Activated naive CD4-positive, alpha-beta T cell treated with anti-CD3 and anti-CD28 coated beads, Interleukin-2, amount 50 U/mL, for 16 hours (primary cell): ENCODE data around the gene PID1.

Experiments used
- DNase-seq: peaks from one replicate; pipeline ENCODE4 v3.0.0-alpha.2; 2020

PID1 gene, protein sequence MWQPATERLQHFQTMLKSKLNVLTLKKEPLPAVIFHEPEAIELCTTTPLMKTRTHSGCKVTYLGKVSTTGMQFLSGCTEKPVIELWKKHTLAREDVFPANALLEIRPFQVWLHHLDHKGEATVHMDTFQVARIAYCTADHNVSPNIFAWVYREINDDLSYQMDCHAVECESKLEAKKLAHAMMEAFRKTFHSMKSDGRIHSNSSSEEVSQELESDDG

DNA sequence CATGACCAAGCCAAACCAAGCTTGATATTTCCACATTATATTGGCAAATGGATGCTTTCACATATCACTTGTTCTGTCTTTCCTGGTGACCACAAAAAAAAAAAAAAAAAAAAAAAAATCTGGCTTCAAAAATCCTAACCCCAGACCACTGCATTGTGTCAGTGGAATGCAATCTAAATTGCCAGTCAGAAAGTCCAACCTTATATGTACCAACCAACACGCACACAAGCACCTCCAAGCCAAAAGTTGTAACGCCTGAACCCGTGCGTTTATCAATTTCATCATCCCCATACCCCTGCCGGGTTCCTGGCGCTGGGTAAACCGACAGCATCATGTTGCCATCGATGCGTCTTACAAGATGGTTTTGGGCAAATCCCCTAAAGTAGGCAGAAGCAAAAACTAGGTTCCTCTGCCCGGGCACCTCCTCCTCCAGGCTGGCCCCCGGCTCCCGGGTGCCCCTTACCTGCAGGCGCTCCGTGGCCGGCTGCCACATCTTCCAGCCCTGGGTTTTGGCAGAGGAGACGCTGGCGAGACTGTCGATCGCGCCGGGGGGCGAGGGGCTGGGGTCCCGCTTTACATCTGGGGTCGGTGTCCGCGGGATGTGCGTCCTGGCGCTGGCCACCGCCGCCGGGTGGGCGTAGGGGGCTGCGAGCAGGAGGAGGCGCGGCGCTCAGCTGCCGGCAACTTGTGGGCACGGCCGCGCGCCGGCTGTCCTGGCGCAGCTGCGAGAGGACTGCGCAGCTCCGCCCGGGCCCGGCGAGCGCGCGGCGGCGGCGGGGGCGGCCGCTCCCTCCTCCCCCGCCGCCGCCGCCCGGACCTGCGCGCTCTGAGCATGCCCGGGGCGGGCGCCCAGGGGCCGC is at the start of gene PID1:
Gene PID1 (minus strand): TSS at position 737 of the 860 bp plus-strand sequence. CDS start 244 bp downstream, at position 493.
- DNase-seq = no peak

DNA sequence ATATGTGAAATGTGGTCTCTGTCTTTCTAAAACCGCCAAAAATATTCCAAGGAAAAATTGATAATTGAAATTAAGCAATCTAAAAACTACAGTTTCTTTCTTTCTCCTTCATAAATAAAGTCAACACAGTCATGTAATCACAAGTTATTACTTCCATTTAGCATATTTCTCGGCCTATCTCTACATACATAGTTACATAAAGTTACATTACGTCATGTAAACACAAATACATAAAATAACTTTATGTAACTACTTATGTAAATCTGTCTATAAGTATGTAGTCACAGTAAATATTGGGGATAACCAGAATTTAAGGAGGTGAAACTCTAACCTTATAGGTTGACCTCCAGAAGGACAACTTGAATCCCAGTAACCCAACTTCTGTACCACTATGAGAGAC is 48.5 kb upstream of the PID1 start:
- no peak for DNase-seq

DNA sequence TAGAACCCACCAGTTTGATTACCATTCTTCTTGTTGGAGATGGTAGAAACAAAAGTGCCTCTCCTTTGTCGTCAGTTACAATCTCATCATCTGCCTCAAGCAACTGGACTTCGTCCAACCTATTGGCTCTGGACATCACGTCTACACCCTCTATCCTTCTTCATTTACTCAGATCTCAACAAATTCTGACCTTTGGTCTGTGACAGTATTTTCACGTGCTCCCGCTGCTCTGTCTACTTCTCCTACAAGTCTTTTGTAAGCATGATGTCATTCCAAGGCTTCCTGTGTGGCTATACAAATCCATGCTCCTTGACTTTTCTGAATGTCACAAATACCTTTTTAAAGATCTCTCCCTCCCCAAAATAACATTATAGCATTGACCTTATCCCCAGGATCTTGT is 43.0 kb upstream of the PID1 start:
- no peak for DNase-seq

DNA sequence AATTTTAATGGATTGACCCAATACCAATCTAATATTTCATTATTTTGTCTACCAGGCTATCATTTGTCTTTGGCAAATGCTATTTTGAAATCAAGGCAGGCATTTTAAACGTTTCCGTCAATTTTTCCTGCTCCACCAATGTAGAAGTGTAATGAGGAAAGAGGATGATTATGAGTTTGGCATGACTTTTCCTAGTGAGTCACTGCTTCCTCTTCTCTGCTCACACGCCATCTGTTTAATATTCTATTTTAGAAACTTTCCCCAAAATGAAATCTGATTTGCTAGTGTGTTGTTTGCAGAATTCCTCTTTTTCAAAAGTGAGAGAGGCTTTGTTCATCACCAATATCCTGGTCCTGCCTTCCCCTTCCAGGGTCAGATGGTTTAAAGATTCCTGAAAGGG is 42.5 kb upstream of the PID1 start:
- no peak for DNase-seq

DNA sequence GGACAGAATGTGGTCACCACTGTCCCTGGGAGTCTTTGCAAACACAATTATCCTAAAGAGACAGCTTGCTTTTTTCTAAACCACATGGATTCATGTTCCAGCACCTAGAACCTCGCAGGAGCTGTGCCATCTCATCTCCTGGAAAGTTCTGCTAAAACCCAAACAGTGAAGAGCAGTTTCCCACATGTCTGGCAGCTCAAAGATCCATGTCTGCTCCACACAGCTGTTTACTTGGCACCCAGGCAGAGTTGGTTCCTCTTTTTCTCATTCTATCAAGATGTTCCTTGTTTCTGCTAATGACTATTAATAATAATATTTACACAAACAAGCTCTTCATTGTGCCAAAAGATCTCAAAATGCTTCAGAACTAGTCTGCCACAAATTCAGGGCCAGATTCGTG is 30.1 kb upstream of the PID1 start:
- DNase-seq = no peak

DNA sequence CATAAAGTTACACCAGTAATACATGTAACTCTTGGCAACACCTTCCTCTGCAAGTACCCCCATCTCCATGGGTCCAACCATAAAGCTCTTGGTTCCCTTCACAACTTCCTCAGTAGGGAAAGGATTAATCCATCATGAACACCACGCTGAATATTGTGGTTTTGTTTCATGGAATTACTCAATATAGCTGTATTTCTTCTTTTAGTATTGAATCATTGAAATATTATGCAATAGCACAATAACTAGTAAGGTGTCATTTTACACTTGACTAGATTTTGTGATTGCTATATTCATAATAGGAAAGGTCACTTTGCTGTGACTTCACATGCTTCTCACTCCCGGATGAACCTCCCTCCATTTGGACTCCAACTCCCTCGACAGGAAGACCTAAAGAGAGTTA is 29.7 kb upstream of the PID1 start:
- no peak for DNase-seq

DNA sequence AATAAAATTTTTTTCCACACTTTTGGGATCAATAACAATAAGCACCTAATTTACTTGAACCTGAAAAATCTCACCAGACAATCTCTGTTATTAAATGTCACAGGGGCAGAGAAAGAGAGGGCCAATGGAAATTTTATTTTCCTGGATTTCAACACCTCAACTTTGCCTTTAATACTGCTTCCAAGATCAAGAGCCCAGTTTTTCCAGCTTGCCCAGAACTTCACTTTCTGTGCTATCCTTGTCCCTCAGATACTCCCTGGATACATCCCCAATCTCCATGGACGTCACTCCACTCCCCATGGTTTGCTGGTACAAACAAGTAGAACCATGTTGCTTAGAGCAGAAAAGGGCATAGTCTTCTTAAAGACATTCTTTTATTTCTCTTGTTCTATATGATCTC is 29.3 kb upstream of the PID1 start:
- no peak for DNase-seq

DNA sequence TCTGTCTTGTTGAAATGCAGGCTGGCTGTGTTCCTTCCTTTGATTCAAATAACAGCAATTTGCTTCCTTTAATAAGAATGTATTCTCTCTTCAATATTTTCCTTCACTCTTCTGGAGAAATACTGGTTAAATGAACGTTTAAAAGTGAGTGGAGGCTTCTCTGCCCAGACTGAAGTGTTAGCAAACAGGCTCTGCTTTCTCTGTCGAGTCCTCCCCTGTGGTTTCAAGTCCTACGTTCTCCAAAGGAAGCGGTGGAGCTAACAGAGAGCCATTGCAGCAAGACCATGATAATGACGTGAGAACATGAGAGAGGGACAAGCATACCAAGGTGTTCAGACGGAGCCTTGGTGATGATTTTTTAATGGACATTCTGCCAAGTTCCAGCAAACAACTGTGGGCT is 26.2 kb upstream of the PID1 start:
- DNase-seq = no peak

DNA sequence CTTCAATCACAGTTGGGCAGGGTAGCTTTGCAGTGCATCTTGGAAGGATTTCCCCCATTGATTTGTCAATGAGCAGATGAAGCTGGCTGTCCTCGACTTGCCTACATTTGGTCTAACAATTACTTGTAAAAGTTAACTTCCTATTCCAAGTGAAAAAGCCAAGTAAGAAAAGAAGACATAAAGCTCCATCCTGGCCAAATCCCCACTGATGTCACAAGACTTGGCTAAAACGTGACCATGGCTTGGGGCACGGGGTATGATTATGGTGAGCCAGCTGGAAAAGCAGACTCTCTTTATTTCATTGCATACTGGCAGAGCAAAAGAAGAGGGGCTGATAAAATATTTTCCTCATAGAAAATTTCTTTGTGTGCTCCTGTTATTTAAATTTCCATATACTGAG is 25.4 kb upstream of the PID1 start:
- DNase-seq = no peak

DNA sequence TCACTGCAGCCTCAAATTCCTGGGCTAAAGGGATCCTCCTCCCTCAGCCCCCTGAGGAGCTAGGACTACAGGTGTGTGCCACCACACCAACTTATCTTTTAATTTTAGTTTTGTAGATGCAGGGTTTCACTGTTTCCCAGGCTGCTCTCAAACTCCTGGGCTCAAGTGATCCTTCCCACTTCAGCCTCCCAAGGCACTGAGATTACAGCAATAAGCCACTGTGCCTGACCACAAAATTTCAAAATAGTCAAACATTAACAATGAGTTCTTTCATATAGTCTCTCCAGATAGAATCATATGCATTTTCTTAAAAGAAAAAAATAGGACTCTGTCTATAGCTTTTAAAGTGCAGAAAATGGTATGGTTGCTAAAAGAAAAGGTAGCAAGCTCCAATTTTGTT is 24.9 kb upstream of the PID1 start:
- no peak for DNase-seq

DNA sequence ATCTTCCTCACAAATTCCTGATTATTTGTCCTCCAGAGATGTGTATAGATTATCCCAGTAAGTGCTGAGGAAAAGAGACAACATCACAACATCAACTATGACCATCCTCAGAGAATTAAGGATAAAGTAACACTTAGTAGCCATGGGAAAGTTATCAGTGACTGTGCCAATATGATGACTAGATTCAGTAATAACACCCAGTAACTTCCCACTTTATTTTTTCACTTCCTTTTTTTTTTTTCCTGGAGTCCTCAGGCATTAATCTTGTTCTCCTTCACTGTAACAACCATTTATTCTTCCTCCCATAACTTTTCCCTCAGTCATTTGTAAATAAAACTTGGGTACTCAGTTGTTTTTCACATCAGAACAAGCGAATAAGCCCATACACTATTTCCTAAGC is 16.7 kb upstream of the PID1 start:
- no peak for DNase-seq

DNA sequence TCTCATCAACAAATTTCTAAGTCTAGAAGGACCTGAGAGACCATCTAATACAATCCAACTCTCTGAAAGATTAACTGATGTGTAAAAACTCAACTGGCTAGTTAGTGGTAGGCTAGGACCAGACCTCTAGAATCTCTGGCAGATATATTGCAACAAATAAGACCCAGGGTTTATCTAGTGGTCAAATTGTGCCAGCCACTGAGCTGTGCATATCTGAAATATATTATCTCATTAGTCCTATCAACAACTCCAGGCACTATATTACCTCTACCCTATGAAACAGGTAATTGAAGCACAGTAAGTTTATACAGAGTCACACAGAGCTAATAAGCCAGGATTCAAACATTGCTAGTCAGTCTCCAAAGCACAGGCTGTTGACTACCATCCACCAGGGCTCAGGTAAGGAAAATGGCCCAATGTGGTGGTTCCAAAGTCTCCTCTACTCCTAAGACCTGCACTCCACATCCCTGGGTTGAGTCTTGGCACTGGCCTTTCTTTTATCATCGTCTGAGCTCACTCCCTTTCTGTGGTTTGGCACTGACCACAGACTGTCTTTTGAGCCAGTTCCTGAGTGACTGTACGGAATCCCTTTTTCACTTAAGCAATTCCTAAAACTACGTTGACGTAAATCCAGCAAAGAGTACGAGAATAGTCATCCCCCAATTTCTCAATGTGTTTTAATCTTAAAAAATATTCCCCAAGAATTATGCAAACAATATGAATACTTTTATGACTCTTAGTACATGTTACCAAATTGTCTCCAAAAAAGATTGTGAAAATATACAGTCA is 11.9 kb upstream of the PID1 start:
- DNase-seq = no peak

DNA sequence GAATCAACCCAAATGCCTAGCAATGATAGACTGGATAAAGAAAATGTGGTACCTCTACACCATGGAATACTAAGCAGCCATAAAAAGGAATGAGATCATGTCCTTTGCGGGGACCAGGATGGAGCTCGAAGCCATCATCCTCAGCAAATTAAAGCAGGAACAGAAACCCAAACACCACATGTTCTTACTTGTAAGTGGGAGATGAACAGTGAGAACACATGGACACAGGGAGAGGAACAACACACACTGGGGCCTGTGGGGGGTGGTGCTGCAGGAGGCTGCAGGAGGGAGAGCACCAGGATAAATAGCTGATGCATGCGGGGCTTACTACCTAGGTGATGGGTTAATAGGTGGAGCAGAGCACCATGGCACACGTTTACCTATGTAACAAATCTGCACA is 8.4 kb upstream of the PID1 start:
- no peak for DNase-seq

DNA sequence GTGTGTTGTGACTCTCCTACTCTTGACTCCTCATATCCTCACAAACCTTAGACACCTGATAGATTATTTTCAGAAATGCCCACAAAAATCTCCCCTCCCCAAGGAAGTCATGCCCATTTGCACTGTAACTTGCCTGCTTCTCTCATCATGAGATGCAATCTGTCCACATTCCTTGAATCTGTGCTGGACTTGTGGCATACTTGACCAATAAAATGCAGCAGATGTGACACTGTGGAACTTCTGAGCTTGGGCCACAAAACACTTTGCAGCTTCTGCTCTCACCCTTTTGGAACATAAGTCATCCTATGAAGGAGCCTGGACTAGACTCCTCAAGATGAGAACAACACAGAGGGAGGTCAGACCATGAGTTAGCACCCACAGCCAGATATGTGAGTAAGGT is 4.4 kb upstream of the PID1 start:
- DNase-seq = no peak

DNA sequence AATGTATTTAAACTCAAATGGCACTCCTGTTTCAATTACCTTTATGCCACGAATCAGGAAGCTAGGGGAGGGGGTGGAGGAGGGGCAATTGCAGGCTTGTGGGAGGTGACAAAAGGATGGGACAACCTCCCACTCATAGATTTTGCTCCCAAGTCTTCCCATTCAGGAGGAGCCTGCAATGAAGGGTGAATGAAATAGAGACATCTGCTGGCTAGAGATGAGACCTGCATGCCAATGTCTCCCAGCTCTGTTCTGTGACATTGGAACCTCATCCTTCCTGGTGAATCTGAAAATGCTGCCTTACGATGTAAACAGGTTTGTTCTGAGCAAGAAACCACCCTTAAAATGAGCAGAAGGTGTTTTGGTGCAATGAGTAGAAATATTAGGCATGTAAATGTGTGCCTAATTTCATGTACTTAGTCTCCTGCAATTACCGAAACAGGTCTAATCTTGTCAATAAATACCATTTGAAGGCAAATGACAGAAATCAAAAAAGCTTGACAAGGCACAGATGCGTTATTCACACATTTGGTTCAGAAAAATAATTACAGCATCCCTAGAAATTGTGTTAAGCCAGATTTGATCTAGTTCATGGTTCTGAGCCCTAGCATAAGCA is 2.7 kb upstream of the PID1 start:
- DNase-seq = no peak

DNA sequence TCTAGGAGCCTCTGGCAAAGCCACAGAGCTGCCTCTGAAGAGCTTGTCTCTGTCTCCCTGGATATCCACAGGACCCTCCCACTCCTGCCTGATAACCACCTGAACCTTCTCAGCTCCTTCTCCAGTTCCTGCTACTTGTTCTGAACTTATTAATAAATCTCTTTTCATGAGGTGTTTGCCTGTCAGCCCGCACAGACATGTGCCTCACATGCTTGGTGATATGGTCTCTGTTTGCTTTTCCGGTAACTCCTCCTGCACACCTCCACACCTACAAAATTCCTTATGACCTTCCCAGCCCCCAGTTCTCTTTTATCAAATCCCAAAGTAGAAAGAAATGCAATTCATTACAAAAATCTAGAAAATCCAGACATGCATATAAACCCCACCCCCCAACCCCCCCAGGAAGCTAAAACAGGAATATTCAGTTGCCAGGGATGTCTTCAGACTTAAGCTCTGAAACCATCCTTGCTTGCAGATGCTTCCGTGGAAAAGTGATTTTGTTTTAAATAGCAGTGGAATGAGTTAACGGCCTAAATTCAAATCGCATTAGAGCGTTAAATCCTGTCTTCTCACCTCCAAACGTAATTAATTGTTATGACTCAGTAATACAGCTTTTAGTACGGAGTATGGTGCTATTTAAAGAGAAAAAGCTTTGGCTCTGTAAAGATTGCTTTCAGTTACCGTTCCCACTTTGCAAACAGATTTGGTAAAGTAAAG is 2.1 kb upstream of the PID1 start:
- DNase-seq = no peak

DNA sequence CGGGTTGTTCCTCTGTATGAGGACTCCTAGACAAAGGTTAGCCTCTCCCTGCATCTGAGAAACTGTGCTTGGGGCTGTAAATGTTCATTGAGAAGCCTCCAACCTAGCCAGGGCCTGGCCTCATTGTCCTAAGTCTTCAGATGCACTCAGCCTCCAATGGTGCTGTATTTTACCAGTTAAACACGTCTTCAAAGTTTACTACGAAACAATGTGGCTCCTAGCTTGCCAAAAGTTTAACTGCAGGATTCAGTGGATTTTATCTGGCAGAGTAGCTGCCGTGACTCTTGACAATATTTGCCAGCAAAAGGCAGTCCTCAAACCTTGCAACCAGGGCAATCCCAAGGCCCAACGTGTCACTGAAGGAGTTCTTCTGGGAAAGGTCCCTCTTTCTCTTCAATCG is 1.1 kb downstream of the PID1 start:
- DNase-seq = no peak

DNA sequence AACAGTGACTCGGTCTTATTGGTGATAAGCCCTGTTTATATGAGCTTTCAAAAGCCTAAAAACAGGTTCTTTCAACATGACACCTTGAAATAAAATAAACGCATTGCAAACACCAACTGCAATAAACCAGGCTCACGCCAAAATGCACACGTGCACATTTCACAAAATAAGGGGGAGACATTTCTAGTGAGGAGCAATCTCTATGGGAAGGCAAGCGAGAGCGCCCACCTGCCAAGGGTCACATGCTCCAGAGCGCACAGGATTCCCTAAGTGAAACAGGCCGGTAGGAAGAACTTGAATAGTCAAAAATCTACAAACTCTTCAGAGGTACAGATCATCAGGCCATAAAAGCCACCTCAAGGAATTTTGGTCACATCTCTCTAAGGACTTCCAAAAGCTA is 1.9 kb downstream of the PID1 start:
- DNase-seq = no peak

DNA sequence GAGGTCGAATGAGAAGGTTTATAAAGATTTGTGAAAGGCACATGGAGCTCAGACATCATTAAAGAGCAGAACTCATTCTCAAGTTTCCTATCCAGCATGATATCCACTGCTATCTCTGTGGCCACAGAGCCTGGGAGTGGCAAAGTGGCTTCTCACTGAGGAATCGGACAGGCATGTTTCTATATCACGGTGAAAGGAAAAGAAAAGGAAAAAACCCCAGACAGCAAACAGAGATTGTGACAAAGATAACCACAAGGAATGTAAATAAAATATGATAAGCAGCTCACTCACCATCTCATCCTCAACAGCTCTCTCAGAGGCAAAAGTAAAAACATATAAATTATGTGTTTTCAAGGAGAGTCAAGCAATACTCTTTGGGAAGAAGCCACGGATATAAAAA is 2.5 kb downstream of the PID1 start:
- no peak for DNase-seq

DNA sequence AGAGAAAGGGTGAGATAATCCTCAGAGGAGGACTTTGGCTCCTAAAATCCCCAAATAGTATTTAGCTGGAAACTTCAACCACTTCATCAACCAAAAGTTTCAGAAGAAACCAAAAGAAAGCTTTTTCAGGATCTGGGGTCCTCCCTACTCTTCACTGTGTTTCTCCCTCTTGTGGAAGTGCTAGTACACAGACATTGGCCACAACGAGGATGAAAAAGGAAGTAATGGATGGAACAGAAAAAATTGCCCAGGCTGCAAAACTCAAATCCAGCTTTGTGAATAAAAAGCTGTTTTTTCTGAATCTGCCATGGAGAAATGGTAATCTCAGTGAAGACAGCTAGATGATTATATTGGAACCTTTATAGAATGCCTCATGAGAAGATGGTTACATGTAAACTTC is 4.0 kb downstream of the PID1 start:
- no peak for DNase-seq

DNA sequence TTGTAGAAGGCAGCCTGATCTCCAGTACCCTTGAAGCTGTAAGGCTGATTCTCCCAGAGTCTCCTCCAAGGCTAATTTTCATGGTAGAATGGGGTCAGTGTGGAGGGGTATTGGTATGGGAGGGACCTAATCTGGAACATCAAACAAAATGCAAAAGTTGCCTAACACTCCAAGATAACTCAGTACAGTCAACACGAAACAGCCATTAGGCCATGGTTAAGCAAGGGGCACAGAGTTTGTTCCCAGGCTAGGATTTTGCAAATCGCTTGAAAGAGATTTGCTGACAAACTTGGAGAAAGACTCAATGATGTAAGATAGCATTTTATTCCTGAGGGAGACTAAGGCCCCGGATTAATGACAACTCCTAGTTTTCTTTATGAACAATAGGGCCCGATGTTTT is 5.4 kb downstream of the PID1 start:
- no peak for DNase-seq

DNA sequence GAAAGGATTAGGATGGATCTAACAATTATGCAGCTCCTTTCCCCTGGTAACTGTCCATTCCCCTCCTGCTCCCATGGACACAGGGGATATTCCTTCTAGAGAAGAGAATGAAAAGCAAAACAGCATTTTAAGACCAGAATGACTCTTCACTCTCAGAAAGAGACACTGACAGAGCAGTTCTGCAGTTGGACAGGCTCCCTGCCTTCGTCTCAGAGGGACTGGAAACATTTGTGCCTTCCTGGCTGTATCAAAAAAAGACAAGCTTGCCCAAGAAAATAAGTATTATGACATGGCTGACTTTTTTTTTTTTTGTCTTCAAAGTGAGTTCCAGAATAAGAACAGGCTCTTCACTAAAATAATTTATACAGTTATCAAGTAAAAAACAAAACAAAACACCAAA is 9.5 kb downstream of the PID1 start:
- DNase-seq = no peak

DNA sequence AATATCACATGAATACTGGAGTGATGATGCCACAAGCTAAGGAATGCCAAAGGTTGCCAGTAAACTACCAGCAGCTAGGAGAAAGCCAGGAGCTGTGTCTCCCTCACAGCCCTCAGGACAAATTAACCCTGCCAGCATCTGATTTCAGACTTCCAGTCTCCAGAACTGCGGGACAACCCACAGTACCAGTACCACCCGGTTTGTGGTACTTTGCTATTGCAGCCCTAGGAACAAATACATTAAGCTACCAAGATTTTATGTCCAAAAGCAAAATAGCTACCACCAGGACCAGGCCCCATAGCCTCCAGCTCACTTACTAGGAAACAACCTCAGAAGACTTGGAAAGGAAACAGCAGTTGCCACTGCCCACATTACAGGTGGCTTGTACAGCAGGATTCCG is 10.0 kb downstream of the PID1 start:
- DNase-seq = no peak
